ENCODE measurements around the gene PCED1B.
A peak's percentile ranks its signal among the peaks of the same experiment; 100 is the strongest.
"Not testable (repeated sequence)": the region's sequence is repeated elsewhere in the genome, so short reads cannot be mapped to it uniquely, and the experiment has no call there.

Gene PCED1B

GRCh38 chr12:47273191-47273626, 193.8 kb downstream of the PCED1B start:
- no peak for DNase-seq (ENCODE audit: low read depth)

- DNase-seq (ENCODE audit: low read depth): no peak
Observed at GRCh38 chr12:47274760-47275159, 195.3 kb downstream of the PCED1B start.

GRCh38 chr12:47276253-47276620, 196.8 kb downstream of the PCED1B start:
- DNase-seq (ENCODE audit: low read depth): no peak

GRCh38 chr12:47276621-47277309, 197.3 kb downstream of the PCED1B start:
- DNase-seq (ENCODE audit: low read depth): no peak

- peak; percentile 70 for DNase-seq (ENCODE audit: low read depth)
Observed at GRCh38 chr12:47277972-47278448, 198.6 kb downstream of the PCED1B start.

GRCh38 chr12:47279758-47280157, 200.3 kb downstream of the PCED1B start:
- not testable (repeated sequence) for DNase-seq (ENCODE audit: low read depth)

GRCh38 chr12:47280543-47281300, 201.3 kb downstream of the PCED1B start:
- no peak for DNase-seq (ENCODE audit: low read depth)

GRCh38 chr12:47281667-47282171, 202.3 kb downstream of the PCED1B start:
- no peak for DNase-seq (ENCODE audit: low read depth)

GRCh38 chr12:47282206-47282605, 202.8 kb downstream of the PCED1B start:
- DNase-seq (ENCODE audit: low read depth): no peak

Data from GM04503 (cell line).